M059J (cell line): ENCODE measurements around the gene PPM1N. TPM values are rescaled to one million over a fixed set of nuclear protein-coding genes. Genes with fewer than 3 reads are reported as not detected.

Experiments used
- DNase-seq: peaks from one replicate; pipeline ENCODE4 v3.0.0-alpha.2; 2012; ENCODE audit warnings: low read depth
- total RNA-seq: library from RNA; depleted of rRNA; stranded (reverse); fragments of >200 nt; shearing (Covaris generic); gene quantifications from 2 replicates; pipeline ENCODE4 v1.2.3, GENCODE V29; 2014

PPM1N gene
- total RNA-seq, 1 experiment from 2014 or later = 0.64 TPM

GRCh38 chr19:45469945-45470761 lies 28.1 kb upstream of the PPM1N start:
- peak; percentile 94 for DNase-seq

- peak; percentile 40 for DNase-seq
Observed at GRCh38 chr19:45470762-45471081, 27.5 kb upstream of the PPM1N start.

GRCh38 chr19:45471111-45471930 lies 26.9 kb upstream of the PPM1N start:
- peak; percentile 51 for DNase-seq

GRCh38 chr19:45471931-45472562 lies 26.2 kb upstream of the PPM1N start:
- DNase-seq = peak; percentile 56

GRCh38 chr19:45472563-45473366 lies 25.5 kb upstream of the PPM1N start:
- peak; percentile 50 for DNase-seq

- DNase-seq = no peak
Observed at GRCh38 chr19:45473367-45473681, 24.9 kb upstream of the PPM1N start.

GRCh38 chr19:45473682-45474605 lies 24.3 kb upstream of the PPM1N start:
- DNase-seq = peak; percentile 46

GRCh38 chr19:45474606-45475521 lies 23.4 kb upstream of the PPM1N start:
- peak; percentile 52 for DNase-seq

- DNase-seq = peak; percentile 60
Observed at GRCh38 chr19:45475537-45476291, 22.5 kb upstream of the PPM1N start.

- DNase-seq = peak; percentile 56
Observed at GRCh38 chr19:45476304-45476703, 21.9 kb upstream of the PPM1N start.

- DNase-seq = no peak
Observed at GRCh38 chr19:45477186-45477585, 21.1 kb upstream of the PPM1N start.

GRCh38 chr19:45477713-45478453 lies 20.4 kb upstream of the PPM1N start:
- DNase-seq = no peak

- peak; percentile 94 for DNase-seq
Observed at GRCh38 chr19:45478454-45479238, 19.6 kb upstream of the PPM1N start.

- DNase-seq = no peak
Observed at GRCh38 chr19:45483033-45483432, 15.2 kb upstream of the PPM1N start.

GRCh38 chr19:45484273-45484945 lies 13.8 kb upstream of the PPM1N start:
- peak; percentile 31 for DNase-seq

GRCh38 chr19:45485305-45486077 lies 12.8 kb upstream of the PPM1N start:
- DNase-seq = peak; percentile 95
